Stimulated activated naive CD4-positive, alpha-beta T cell treated with Interleukin-2 at 50 U/mL for 16 hours (primary cell): ENCODE measurements around the gene NYAP1.

Source experiments
- DNase-seq: peaks from one replicate; lab custom pipeline; 2025; lab: John Stamatoyannopoulos, UW

The NYAP1 gene

GRCh38 chr7:100457033-100457432, 26.7 kb upstream of the NYAP1 start:
- DNase-seq: no peak

GRCh38 chr7:100464210-100464660, 19.5 kb upstream of the NYAP1 start, which contains the start of gene SPACDR:
TSS of gene SPACDR (minus strand) at chr7:100464260. CDS start at chr7:100464025, 235 bp downstream.
- no peak for DNase-seq

- no peak for DNase-seq
Measured at GRCh38 chr7:100464791-100465190, 18.9 kb upstream of the NYAP1 start.

GRCh38 chr7:100465299-100465698, 18.4 kb upstream of the NYAP1 start:
- no peak for DNase-seq

- DNase-seq: no peak
Measured at GRCh38 chr7:100465702-100466311, 17.9 kb upstream of the NYAP1 start.

- no peak for DNase-seq
Measured at GRCh38 chr7:100466653-100467605, 16.8 kb upstream of the NYAP1 start.

GRCh38 chr7:100467638-100468373, 15.9 kb upstream of the NYAP1 start:
- DNase-seq: no peak

GRCh38 chr7:100469227-100470044, 14.3 kb upstream of the NYAP1 start:
- DNase-seq: peak; percentile 70

GRCh38 chr7:100471021-100471420, 12.7 kb upstream of the NYAP1 start:
- no peak for DNase-seq

- no peak for DNase-seq
Measured at GRCh38 chr7:100472121-100472851, 11.4 kb upstream of the NYAP1 start.

- no peak for DNase-seq
Measured at GRCh38 chr7:100472854-100473499, 10.8 kb upstream of the NYAP1 start.

GRCh38 chr7:100475549-100475948, 8.2 kb upstream of the NYAP1 start:
- DNase-seq: no peak

GRCh38 chr7:100476101-100476780, 7.5 kb upstream of the NYAP1 start:
- no peak for DNase-seq

- DNase-seq: peak; percentile 29
Measured at GRCh38 chr7:100476903-100477870, 6.5 kb upstream of the NYAP1 start.

- no peak for DNase-seq
Measured at GRCh38 chr7:100477871-100478267, 5.9 kb upstream of the NYAP1 start.

- peak; percentile 85 for DNase-seq
Measured at GRCh38 chr7:100478958-100479660, 4.6 kb upstream of the NYAP1 start, which contains the start of gene TSC22D4. TSS of gene TSC22D4 (minus strand) at chr7:100479214. CDS start at chr7:100478038, 1,176 bp downstream.

GRCh38 chr7:100481466-100481865, 2.3 kb upstream of the NYAP1 start:
- no peak for DNase-seq

- DNase-seq: no peak
Measured at GRCh38 chr7:100482728-100483089, 1.0 kb upstream of the NYAP1 start.
